ENCODE data around the gene APLP2.
A peak's percentile ranks its signal among the peaks of the same experiment; 100 is the strongest.

APLP2 gene

DNA sequence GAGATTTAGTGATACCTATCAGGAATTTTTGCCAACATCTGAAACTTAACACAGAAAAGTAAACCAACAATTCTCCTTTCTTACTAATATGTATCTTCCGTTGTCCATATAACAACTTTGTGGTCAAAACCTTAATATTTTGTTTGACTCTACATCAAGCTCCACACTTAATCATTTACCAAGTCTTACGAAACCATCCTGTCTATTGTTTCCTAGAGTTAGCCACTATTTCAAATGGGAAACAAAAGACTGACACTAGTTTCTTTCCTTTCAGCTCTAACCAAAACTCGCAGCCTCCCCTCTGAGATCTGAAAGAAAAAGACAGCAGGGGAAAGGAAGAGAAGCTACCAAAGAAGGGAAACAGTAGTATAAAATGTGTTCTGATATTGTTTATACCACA is 40.6 kb upstream of the APLP2 start:
- Histone ChIP-seq H3K36me3 (ENCODE audit: control insufficient read depth in 4 of 4, insufficient read depth in 4 of 4, low read length in 3 of 4) (no peaks in the 10 kb centered on the region), H3K9me3 (ENCODE audit: control extremely low read depth in 1 of 5, control insufficient read depth in 4 of 5, insufficient read depth in 2 of 5, low read depth in 1 of 5, low read length in 4 of 5) (no peaks in the 10 kb centered on the region), H3K27ac (ENCODE audit: insufficient read depth in 1 of 2, low read depth in 1 of 2, low read length in 2 of 2, poor library complexity in 1 of 2, severe bottlenecking in 2 of 2) (no peak overlapping the region), H3K4me3 (ENCODE audit: control insufficient read depth in 1 of 7, extremely low read depth in 1 of 7, insufficient read depth in 4 of 7, low read depth in 2 of 7, low read length in 6 of 7) (no peak overlapping the region), H3K27me3 (replicated peaks in 2 of 5; ENCODE audit: control insufficient read depth in 4 of 5, insufficient read depth in 5 of 5, low read length in 4 of 5) (no peaks in the 10 kb centered on the region), H3K4me1 (ENCODE audit: control extremely low read depth in 1 of 4, control insufficient read depth in 4 of 4, insufficient read depth in 4 of 4, low read length in 3 of 4) (no peaks in the 10 kb centered on the region)
- POLR2A ChIA-PET, result no interaction called here
- DNase-seq, result no peak
- CTCF ChIA-PET, result no interaction called here
- WGBS (ENCODE audit: insufficient coverage), result 94% methylated on average over 2 of the region's 3 CpGs

DNA sequence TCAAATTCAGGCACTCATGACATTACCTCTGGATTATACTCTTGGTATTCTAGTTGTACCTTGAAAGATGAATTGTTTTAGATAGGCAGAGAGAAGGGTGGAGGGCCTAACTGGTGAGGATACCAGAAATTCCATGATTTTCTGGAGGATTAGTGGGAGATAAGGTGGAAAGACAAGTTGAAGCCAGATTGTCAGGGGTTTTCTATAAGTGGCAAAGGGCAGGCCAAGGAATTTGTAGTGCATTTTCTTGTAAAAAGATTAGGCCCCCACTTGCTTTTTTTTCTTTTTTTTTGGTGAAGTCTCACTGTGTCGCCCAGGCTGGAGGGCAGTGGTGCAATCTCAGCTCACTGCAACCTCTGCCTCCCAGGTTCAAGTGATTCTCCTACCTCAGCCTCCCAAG is 38.6 kb upstream of the APLP2 start:
- ChIA-PET CTCF (no interaction called here), POLR2A (no interaction called here)
- 89% methylated on average over 1 of the region's 1 CpG for WGBS (ENCODE audit: insufficient coverage)
- no peaks in the 10 kb centered on the region for H3K27me3 ChIP-seq (replicated peaks in 2 of 5; ENCODE audit: control insufficient read depth in 4 of 5, insufficient read depth in 5 of 5, low read length in 4 of 5)
- H3K4me3 ChIP-seq (ENCODE audit: control insufficient read depth in 1 of 7, extremely low read depth in 1 of 7, insufficient read depth in 4 of 7, low read depth in 2 of 7, low read length in 6 of 7), result no peak overlapping the region
- H3K9me3 ChIP-seq (ENCODE audit: control extremely low read depth in 1 of 5, control insufficient read depth in 4 of 5, insufficient read depth in 2 of 5, low read depth in 1 of 5, low read length in 4 of 5), result no peaks in the 10 kb centered on the region
- no peak for DNase-seq
- no peak overlapping the region for H3K27ac ChIP-seq (ENCODE audit: insufficient read depth in 1 of 2, low read depth in 1 of 2, low read length in 2 of 2, poor library complexity in 1 of 2, severe bottlenecking in 2 of 2)
- H3K4me1 ChIP-seq (ENCODE audit: control extremely low read depth in 1 of 4, control insufficient read depth in 4 of 4, insufficient read depth in 4 of 4, low read length in 3 of 4), result no peaks in the 10 kb centered on the region
- no peaks in the 10 kb centered on the region for H3K36me3 ChIP-seq (ENCODE audit: control insufficient read depth in 4 of 4, insufficient read depth in 4 of 4, low read length in 3 of 4)

DNA sequence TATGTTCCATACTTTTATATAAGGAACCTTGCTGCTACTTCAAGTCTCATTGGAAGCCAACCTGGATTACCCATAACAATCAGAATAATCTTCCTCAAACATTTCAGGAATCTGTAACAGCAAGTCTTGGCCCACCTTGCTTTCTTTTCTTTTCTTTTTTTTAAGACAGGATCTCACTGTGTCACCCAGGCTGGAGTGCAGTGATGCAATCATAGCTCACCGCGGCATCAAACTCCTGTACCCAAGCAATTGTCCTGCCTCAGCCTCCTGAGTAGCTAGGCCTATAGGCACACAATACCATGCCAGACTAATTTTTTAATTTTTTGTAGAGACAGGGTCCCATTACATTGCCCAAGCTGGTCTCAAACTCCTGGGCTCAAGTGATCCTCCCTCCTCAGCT is 37.7 kb upstream of the APLP2 start:
- no peaks in the 10 kb centered on the region for H3K4me1 ChIP-seq (ENCODE audit: control extremely low read depth in 1 of 4, control insufficient read depth in 4 of 4, insufficient read depth in 4 of 4, low read length in 3 of 4)
- no peak overlapping the region for H3K4me3 ChIP-seq (ENCODE audit: control insufficient read depth in 1 of 7, extremely low read depth in 1 of 7, insufficient read depth in 4 of 7, low read depth in 2 of 7, low read length in 6 of 7)
- no peaks in the 10 kb centered on the region for H3K36me3 ChIP-seq (ENCODE audit: control insufficient read depth in 4 of 4, insufficient read depth in 4 of 4, low read length in 3 of 4)
- CTCF ChIA-PET, result no interaction called here
- H3K27ac ChIP-seq (ENCODE audit: insufficient read depth in 1 of 2, low read depth in 1 of 2, low read length in 2 of 2, poor library complexity in 1 of 2, severe bottlenecking in 2 of 2), result no peak overlapping the region
- no peaks in the 10 kb centered on the region for H3K27me3 ChIP-seq (replicated peaks in 2 of 5; ENCODE audit: control insufficient read depth in 4 of 5, insufficient read depth in 5 of 5, low read length in 4 of 5)
- WGBS (ENCODE audit: insufficient coverage), result 100% methylated on average over 2 of the region's 2 CpGs
- no peak for DNase-seq
- POLR2A ChIA-PET, result no interaction called here
- no peaks in the 10 kb centered on the region for H3K9me3 ChIP-seq (ENCODE audit: control extremely low read depth in 1 of 5, control insufficient read depth in 4 of 5, insufficient read depth in 2 of 5, low read depth in 1 of 5, low read length in 4 of 5)

DNA sequence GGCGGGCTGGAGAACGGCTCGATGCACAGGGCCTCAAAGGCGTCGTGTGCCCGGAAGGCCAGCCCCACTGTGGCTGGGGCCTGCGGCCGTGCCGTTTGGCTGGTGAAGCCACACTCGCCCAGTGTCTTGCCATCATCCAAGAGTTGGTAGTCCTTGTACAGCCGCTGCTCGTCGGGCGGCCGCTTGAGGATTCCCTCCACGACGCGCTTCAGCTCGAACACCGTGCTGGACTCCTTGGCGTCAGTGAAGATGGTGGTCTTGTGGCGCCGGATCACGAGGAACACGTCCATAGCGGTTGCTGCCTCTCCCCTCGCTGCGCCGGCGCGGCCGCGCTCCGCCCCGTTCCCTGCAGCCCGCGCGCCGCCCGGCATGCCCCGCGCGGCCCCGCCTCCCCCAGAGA is 36.8 kb upstream of the APLP2 start:
- H3K4me3 ChIP-seq (ENCODE audit: control insufficient read depth in 1 of 7, extremely low read depth in 1 of 7, insufficient read depth in 4 of 7, low read depth in 2 of 7, low read length in 6 of 7), result no peak overlapping the region
- no peaks in the 10 kb centered on the region for H3K27me3 ChIP-seq (replicated peaks in 2 of 5; ENCODE audit: control insufficient read depth in 4 of 5, insufficient read depth in 5 of 5, low read length in 4 of 5)
- CTCF ChIA-PET, result interaction anchor here (0.9 to 1.2 kb wide), 2 partner anchors 7 to 11 kb away, joined by 3 read pairs; no protein-coding TSS in a partner anchor
- no peak overlapping the region for H3K27ac ChIP-seq (ENCODE audit: insufficient read depth in 1 of 2, low read depth in 1 of 2, low read length in 2 of 2, poor library complexity in 1 of 2, severe bottlenecking in 2 of 2)
- POLR2A ChIA-PET, result no interaction called here
- H3K4me1 ChIP-seq (ENCODE audit: control extremely low read depth in 1 of 4, control insufficient read depth in 4 of 4, insufficient read depth in 4 of 4, low read length in 3 of 4), result no peaks in the 10 kb centered on the region
- H3K36me3 ChIP-seq (ENCODE audit: control insufficient read depth in 4 of 4, insufficient read depth in 4 of 4, low read length in 3 of 4), result no peaks in the 10 kb centered on the region
- no peak for DNase-seq
- WGBS (ENCODE audit: insufficient coverage), result 96% methylated on average over 22 of the region's 44 CpGs
- H3K9me3 ChIP-seq (ENCODE audit: control extremely low read depth in 1 of 5, control insufficient read depth in 4 of 5, insufficient read depth in 2 of 5, low read depth in 1 of 5, low read length in 4 of 5), result no peaks in the 10 kb centered on the region

DNA sequence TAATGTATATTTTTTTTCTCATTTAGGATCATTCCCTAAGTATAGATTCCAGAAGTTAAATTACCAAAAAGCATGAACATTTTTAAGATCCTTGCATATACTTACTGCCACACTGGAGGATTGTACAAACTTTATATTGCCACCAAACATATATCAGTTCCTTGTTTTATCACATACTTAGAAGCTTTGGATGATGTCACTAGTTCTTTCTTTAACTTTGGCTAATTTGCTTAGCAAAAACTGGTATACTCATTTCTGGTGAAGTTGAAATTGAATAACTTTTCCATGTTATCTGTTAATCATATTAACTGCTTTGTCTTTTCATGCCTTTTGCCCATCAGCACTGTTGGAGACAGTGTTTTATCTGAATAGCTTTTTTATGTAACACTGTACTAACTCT is 35.5 kb upstream of the APLP2 start:
- peak in 1 of 3 donors; percentile 4 for DNase-seq
- Histone ChIP-seq H3K27me3 (replicated peaks in 2 of 5; ENCODE audit: control insufficient read depth in 4 of 5, insufficient read depth in 5 of 5, low read length in 4 of 5) (no peaks in the 10 kb centered on the region), H3K36me3 (ENCODE audit: control insufficient read depth in 4 of 4, insufficient read depth in 4 of 4, low read length in 3 of 4) (no peaks in the 10 kb centered on the region), H3K9me3 (ENCODE audit: control extremely low read depth in 1 of 5, control insufficient read depth in 4 of 5, insufficient read depth in 2 of 5, low read depth in 1 of 5, low read length in 4 of 5) (no peaks in the 10 kb centered on the region), H3K27ac (ENCODE audit: insufficient read depth in 1 of 2, low read depth in 1 of 2, low read length in 2 of 2, poor library complexity in 1 of 2, severe bottlenecking in 2 of 2) (no peak overlapping the region), H3K4me1 (ENCODE audit: control extremely low read depth in 1 of 4, control insufficient read depth in 4 of 4, insufficient read depth in 4 of 4, low read length in 3 of 4) (no peaks in the 10 kb centered on the region), H3K4me3 (ENCODE audit: control insufficient read depth in 1 of 7, extremely low read depth in 1 of 7, insufficient read depth in 4 of 7, low read depth in 2 of 7, low read length in 6 of 7) (no peak overlapping the region)
- ChIA-PET POLR2A (no interaction called here), CTCF (interaction anchor here (0.6 to 1.3 kb wide), 4 partner anchors 9 to 44 kb away, joined by 3 to 5 read pairs (median 3); no protein-coding TSS in a partner anchor)

GRCh38 chr11:130037058-130037457 is 32.6 kb upstream of the APLP2 start:
- WGBS (ENCODE audit: insufficient coverage), result 100% methylated on average over 2 of the region's 3 CpGs

GRCh38 chr11:130037881-130038585 is 31.7 kb upstream of the APLP2 start:
- 91% methylated on average over 5 of the region's 7 CpGs for WGBS (ENCODE audit: insufficient coverage)

More at GRCh38 chr11:130037058-130037457, 32.6 kb upstream of the APLP2 start:
- Histone ChIP-seq H3K27ac (ENCODE audit: insufficient read depth in 1 of 2, low read depth in 1 of 2, low read length in 2 of 2, poor library complexity in 1 of 2, severe bottlenecking in 2 of 2) (no peak overlapping the region), H3K4me1 (ENCODE audit: control extremely low read depth in 1 of 4, control insufficient read depth in 4 of 4, insufficient read depth in 4 of 4, low read length in 3 of 4) (no peaks in the 10 kb centered on the region), H3K27me3 (replicated peaks in 2 of 5; ENCODE audit: control insufficient read depth in 4 of 5, insufficient read depth in 5 of 5, low read length in 4 of 5) (no peaks in the 10 kb centered on the region), H3K36me3 (ENCODE audit: control insufficient read depth in 4 of 4, insufficient read depth in 4 of 4, low read length in 3 of 4) (no peaks in the 10 kb centered on the region), H3K9me3 (ENCODE audit: control extremely low read depth in 1 of 5, control insufficient read depth in 4 of 5, insufficient read depth in 2 of 5, low read depth in 1 of 5, low read length in 4 of 5) (no peaks in the 10 kb centered on the region), H3K4me3 (ENCODE audit: control insufficient read depth in 1 of 7, extremely low read depth in 1 of 7, insufficient read depth in 4 of 7, low read depth in 2 of 7, low read length in 6 of 7) (no peak overlapping the region)
- ChIA-PET CTCF (no interaction called here), POLR2A (no interaction called here)
- DNase-seq, result no peak

More at GRCh38 chr11:130037881-130038585, 31.7 kb upstream of the APLP2 start:
- Histone ChIP-seq H3K36me3 (ENCODE audit: control insufficient read depth in 4 of 4, insufficient read depth in 4 of 4, low read length in 3 of 4) (no peaks in the 10 kb centered on the region), H3K27ac (ENCODE audit: insufficient read depth in 1 of 2, low read depth in 1 of 2, low read length in 2 of 2, poor library complexity in 1 of 2, severe bottlenecking in 2 of 2) (no peak overlapping the region), H3K9me3 (ENCODE audit: control extremely low read depth in 1 of 5, control insufficient read depth in 4 of 5, insufficient read depth in 2 of 5, low read depth in 1 of 5, low read length in 4 of 5) (no peaks in the 10 kb centered on the region), H3K4me1 (ENCODE audit: control extremely low read depth in 1 of 4, control insufficient read depth in 4 of 4, insufficient read depth in 4 of 4, low read length in 3 of 4) (no peaks in the 10 kb centered on the region), H3K4me3 (ENCODE audit: control insufficient read depth in 1 of 7, extremely low read depth in 1 of 7, insufficient read depth in 4 of 7, low read depth in 2 of 7, low read length in 6 of 7) (no peak overlapping the region), H3K27me3 (replicated peaks in 2 of 5; ENCODE audit: control insufficient read depth in 4 of 5, insufficient read depth in 5 of 5, low read length in 4 of 5) (no peaks in the 10 kb centered on the region)
- no peak for DNase-seq
- ChIA-PET CTCF (no interaction called here), POLR2A (no interaction called here)
